Body of pancreas (tissue), 4 donors: Measurements from ENCODE around the gene OPA3.

Experiments
- CTCF ChIP-seq, 7 experiments: fragments of 450-650 bp in 4 of 7; fragments of 200-600 bp in 3 of 7; sonication (generic) in 3 of 7; IDR thresholded peaks; one replicate each; pipeline ENCODE4 v1.5.1; 2016 to 2019; ENCODE audit warnings: antibody characterized with exemption in 7 of 7
- POLR2A ChIP-seq, 3 donors: fragments of 450-650 bp; IDR thresholded peaks; one replicate each; pipeline ENCODE4 v1.6.1; 2016; ENCODE audit warnings: antibody characterized with exemption in 3 of 3, mild to moderate bottlenecking in 2 of 3

GRCh38 chr19:45502111-45502510 lies 82.5 kb downstream of the OPA3 start:
- TF ChIP-seq CTCF (IDR thresholded peaks at IDR 0.05) (no peak), POLR2A (IDR thresholded peaks at IDR 0.05) (no peak)
